ENCODE data around the gene PILRA.
"Not testable (repeated sequence)": the region's sequence is repeated elsewhere in the genome, so short reads cannot be mapped to it uniquely, and the experiment has no call there.

PILRA gene

GRCh38 chr7:100373261-100373831 lies at the start of gene PILRA:
PILRA (plus strand) TSS chr7:100373487; CDS start chr7:100373657, 170 bp downstream.
- no peak for DNase-seq

GRCh38 chr7:100324194-100324593 lies 49.1 kb upstream of the PILRA start:
- DNase-seq = not testable (repeated sequence)

- DNase-seq = not testable (repeated sequence)
Measured at GRCh38 chr7:100325671-100326070, 47.6 kb upstream of the PILRA start.

- DNase-seq = not testable (repeated sequence)
Measured at GRCh38 chr7:100326914-100327313, 46.4 kb upstream of the PILRA start.

DNA sequence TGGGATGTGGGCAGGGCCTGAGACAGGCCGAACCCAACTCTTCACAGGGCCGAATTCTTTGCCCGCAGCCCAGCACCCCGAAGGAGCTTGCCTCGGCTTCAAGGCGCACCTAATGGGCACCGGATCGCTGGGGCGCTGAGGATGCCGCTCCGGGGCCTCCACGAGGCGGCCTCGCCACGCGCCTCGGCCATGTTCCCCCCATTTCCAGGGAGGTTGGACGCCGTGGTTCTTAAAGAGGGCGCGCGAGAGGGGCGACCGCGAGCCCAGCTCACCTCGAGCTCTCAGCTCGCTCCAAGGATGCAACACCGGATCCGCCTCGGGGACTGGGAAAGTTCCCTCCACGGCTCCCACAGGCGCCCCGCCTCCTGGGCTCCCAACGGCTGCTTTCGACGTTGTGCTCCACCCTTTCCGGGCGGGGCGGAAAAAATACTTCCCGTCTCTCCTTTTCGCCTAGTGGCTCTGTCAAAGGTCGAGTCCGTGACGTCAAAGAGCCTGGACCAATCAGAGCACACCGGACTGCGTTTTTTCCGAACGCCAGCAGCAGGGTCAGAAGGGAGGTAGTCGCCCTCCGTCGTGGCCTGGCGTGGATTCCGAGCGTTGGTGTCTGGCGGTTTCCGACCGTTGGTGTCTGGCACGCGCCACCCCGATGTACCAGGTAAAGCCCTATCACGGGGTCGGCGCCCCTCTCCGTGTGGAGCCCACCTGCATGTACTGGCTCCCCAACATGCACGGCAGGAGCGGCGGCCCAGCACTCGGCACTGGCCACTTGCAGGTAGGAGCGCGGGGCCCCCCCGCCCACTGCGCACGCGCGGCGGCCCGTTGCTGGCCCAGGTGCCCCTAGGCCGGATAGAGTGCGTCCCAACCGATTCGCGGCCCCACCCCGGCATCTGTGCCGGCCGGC lies 37.5 kb upstream of the PILRA start:
- peak; percentile 89 for DNase-seq

GRCh38 chr7:100338083-100338696 lies 35.1 kb upstream of the PILRA start:
- not testable (repeated sequence) for DNase-seq

- not testable (repeated sequence) for DNase-seq
Measured at GRCh38 chr7:100341286-100341685, 32.0 kb upstream of the PILRA start.

- DNase-seq = no peak
Measured at GRCh38 chr7:100342765-100343164, 30.5 kb upstream of the PILRA start.

- not testable (repeated sequence) for DNase-seq
Measured at GRCh38 chr7:100344124-100344559, 29.1 kb upstream of the PILRA start.

GRCh38 chr7:100344560-100345287 lies 28.6 kb upstream of the PILRA start:
- peak; percentile 84 for DNase-seq

DNA sequence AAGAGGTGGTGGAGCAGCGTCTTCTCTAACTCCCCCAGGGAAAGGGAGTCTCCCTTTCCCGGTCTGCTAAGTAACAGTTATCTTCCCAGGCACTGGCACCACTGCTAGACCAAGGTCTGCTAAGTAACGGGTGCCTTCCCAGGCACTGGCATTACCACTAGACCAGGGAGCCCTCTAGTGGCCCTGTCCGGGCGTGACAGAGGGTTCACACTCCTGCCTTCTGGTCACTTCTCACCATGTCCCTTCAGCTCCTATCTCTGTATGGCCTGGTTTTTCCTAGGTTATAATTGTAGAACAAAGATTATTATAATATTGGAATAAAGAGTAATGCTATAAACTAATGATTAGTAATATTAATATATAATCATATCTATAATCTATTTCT lies 28.0 kb upstream of the PILRA start:
- DNase-seq = peak; percentile 78

DNA sequence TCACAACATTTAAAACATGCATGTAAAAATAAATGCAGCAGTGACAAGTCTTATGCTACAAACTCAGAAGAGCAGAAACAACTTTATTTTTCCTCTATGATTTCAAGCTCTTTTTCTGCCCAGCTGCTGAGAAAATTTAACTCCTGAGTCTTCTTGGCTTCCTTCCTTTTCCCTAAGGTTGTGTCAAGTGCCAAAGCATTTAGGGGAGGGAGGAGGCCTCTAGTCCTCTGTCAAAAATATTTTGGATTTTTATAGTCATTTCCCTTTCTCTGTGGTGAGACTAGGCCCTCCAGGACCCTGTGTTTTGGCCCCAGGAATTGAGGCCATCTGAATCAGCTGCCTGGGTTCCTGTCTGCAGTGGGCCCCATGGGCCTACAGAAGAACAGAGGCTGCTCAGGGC lies 26.4 kb upstream of the PILRA start:
- no peak for DNase-seq

- DNase-seq = no peak
Measured at GRCh38 chr7:100348805-100349204, 24.5 kb upstream of the PILRA start.

GRCh38 chr7:100349757-100350156 lies 23.5 kb upstream of the PILRA start:
- no peak for DNase-seq

GRCh38 chr7:100351657-100352058 lies 21.6 kb upstream of the PILRA start:
- DNase-seq = no peak

GRCh38 chr7:100352230-100352781 lies 21.0 kb upstream of the PILRA start:
- not testable (repeated sequence) for DNase-seq

DNA sequence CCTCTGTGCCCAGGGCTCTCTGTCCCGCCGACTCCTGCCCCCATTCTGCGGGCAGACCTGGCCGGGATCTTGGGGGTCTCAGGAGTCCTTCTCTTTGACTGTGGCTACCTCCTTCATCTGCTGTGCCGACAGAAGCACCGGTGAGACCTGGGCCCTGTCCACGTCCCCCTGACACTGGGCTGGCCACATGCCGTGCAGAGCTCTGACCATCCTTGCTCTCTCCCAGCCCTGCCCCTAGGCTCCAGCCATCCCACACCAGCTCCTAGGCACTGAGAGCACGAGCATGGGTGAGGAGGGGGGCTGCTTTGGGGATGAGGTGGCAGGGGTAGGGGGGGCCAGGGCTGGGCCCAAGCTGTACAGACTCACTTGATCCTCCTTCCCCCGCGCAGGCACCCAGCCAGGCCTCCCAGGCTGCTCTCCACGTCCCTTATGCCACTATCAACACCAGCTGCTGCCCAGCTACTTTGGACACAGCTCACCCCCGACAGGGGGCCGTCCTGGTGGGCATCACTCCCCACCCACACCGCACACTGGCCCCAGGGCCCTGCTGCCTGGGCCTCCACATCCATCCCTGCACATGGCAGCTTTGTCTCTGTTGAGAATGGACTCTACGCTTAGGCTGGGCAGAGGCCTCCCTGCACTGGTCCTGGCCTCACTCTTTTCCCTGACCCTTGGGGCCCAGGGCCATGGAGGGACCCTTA lies 20.2 kb upstream of the PILRA start:
- no peak for DNase-seq

DNA sequence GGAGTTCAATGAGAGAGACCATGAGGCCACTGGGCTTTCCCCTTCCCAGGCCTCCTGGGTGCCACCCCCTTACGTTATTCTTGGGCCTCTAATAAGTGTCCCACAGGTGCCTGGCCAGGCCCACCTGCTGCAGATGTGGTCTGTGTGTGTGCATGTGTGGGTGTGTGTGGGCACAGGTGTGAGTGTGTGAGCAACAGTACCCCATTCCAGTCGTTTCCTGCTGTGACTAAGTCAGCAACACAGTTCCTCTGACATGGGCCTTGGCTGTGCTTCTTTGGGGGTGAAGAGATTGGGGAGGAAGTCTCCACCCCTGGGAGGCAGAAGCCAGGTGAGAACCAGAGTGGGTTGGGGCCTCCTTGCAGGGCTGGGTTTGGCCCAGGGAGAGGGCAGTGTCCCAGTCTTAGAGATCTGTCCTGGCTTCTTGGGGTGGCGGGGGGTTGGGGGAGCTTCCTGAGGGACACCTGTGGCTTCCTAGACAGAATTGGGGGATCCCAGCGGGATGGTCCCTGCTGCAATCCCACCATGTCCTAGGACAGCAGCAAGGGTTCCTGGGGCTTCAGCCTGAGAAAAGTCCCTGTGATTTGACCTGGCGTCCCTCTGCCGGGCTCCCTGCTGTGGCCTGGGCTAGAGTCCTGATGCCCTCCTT lies 19.5 kb upstream of the PILRA start:
- DNase-seq = peak; percentile 37

DNA sequence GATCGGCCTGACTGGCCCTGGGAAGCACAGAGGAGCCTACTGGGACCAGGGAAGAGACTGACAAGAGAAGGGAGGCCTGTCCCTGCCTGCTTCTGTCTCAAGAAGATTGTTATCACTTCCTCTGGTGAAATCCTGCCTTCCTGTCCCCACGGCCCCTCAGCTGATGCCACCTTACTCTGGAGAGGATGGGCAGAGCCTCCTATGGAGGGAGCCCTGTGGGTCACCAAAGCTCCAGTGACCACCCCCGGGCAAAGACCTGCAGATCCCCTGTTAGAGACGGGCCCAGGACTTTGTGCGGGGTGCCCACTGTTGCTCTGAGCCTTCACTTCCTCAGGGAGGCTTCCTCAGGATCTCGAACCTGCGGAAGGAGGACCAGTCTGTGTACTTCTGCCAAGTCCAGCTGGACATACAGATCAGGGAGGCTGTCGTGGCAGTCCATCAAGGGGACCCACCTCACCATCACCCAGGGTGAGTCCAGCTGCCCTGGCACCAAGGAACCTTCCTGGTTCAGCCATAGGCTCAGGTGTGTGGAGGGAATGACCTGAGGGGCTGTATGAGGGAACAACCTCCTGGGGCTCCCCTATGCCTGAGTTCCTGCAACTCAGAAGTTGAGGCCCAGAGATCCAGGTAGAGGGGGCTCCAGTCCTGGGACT lies 16.7 kb upstream of the PILRA start:
- DNase-seq = no peak

GRCh38 chr7:100357131-100357561 lies 16.1 kb upstream of the PILRA start:
- DNase-seq = no peak
